ENCODE measurements around the gene ZNF124. TPM values are rescaled to one million over a fixed set of nuclear protein-coding genes. Genes with fewer than 3 reads are reported as not detected.

Gene ZNF124
- total and polyA plus RNA-seq, 2 of the 13 experiments (the other 11 are each of a cell fraction or from before 2014, with no cell fraction given) = 9.7 to 134 TPM

GRCh38 chr1:247112479-247112781 lies 59.4 kb downstream of the ZNF124 start (continued):
- TF ChIP-seq SNRNP70 (IDR thresholded peaks at IDR 0.05; ENCODE audit: low read depth, low read length) (no peak), ZNF709 (CRISPR knock-in tag; IDR thresholded peaks at IDR 0.05) (no peak), ATF7 (IDR thresholded peaks at IDR 0.05) (no peak), ATF7 (CRISPR knock-in tag; IDR thresholded peaks at IDR 0.05) (no peak), FOXP4 (CRISPR knock-in tag; IDR thresholded peaks at IDR 0.05) (0 out of 2 replicates have a peak, but pooled peaks have one; percentile 13), ZNF343 (CRISPR knock-in tag; IDR thresholded peaks at IDR 0.05) (no peak)

GRCh38 chr1:247111700-247112478 lies 59.9 kb downstream of the ZNF124 start:
- WGBS (ENCODE audit: low lambda C conversion rate) = 6% methylated on average over 19 of the region's 78 CpGs
- Histone ChIP-seq H3K36me3 (replicated peaks in 1 of 2; ENCODE audit: control insufficient read depth in 1 of 2, insufficient read depth in 2 of 2, low read length in 2 of 2) (no peaks in the 10 kb centered on the region), H2AFZ (ENCODE audit: low read length) (no peak overlapping the region), H3K4me3 (replicated peaks in 1 of 3; ENCODE audit: insufficient read depth in 1 of 3, low read depth in 2 of 3, low read length in 3 of 3) (peak overlapping the region; percentile 71 to 82 (median 77)), H3K79me2 (ENCODE audit: insufficient read depth, low read length) (peaks cover 4% of the 10 kb centered on the region), H3K9me3 (ENCODE audit: low read length) (no peaks in the 10 kb centered on the region), H4K20me1 (ENCODE audit: insufficient read depth, low read length) (no peaks in the 10 kb centered on the region), H3K27me3 (ENCODE audit: control insufficient read depth in 1 of 2, insufficient read depth in 2 of 2, low read length in 2 of 2) (no peaks in the 10 kb centered on the region), H3K4me2 (ENCODE audit: low read depth, low read length) (peak overlapping the region; percentile 83), H3K27ac (ENCODE audit: extremely low read length, insufficient read depth, low read length) (peak overlapping the region; percentile 85), H3K4me1 (ENCODE audit: insufficient read depth, low read length) (peaks cover 46% of the 10 kb centered on the region), H3K9ac (ENCODE audit: insufficient read depth, low read depth, low read length) (peak overlapping the region; percentile 79)
- CTCF ChIA-PET (ENCODE audit: low intra/inter-chr PET ratio, low total read pairs) = no interaction called here
- intact Hi-C loops (cut with micrococcal nuclease; ENCODE audit: unreplicated experiment) = loop anchor here (5.0 to 10.0 kb wide), 4 partner anchors 105 to 220 kb away; partner anchors contain the start of genes AHCTF1, ZNF496 and ZNF695
- peak; percentile 74 for ATAC-seq
- DNase-seq (ENCODE audit: low spot score) = peak; percentile 31
- in situ Hi-C loops (cut with HindIII; ENCODE audit: extremely low pct_ligation_motif_present, low pct_unique_long_range_greater_than_20kb) = no loop called here
- BruUV-seq (replicated peaks) = TSS peak; percentile 61
- POLR2A ChIA-PET = interaction anchor here (1.0 to 1.3 kb wide), 3 partner anchors 8 to 33 kb away, joined by 3 to 4 read pairs (median 3); partner anchors contain the start of genes ZNF669 and ZNF670
- no peak for FAIRE-seq
- TF ChIP-seq TCF7L2 (IDR thresholded peaks at IDR 0.05; ENCODE audit: low read depth, low read length) = no peak
- peak; percentile 56; the same call in 1 of the 2 replicates for TF ChIP-seq HMGXB3 (CRISPR knock-in tag; IDR thresholded peaks at IDR 0.05; ENCODE audit: borderline replicate concordance)
- TF ChIP-seq SRY (CRISPR knock-in tag; IDR thresholded peaks at IDR 0.05) = peak; percentile 87; the same call in 1 of the 2 replicates
- TF ChIP-seq CREB3 (CRISPR knock-in tag; IDR thresholded peaks at IDR 0.05) = no peak
- TF ChIP-seq RFXAP (CRISPR knock-in tag; IDR thresholded peaks at IDR 0.05; ENCODE audit: borderline replicate concordance) = peak; percentile 21; the same call in 1 of the 2 replicates
- TF ChIP-seq ZNF850 (CRISPR knock-in tag; conservative IDR thresholded peaks at IDR 0.05) = no peak
- peak; percentile 57; the same call in 1 of the 2 replicates for TF ChIP-seq SP4 (CRISPR knock-in tag; IDR thresholded peaks at IDR 0.05)
- peak; percentile 59; the same call in 1 of the 2 replicates for TF ChIP-seq TFDP2 (CRISPR knock-in tag; IDR thresholded peaks at IDR 0.05)

Data from HepG2 (cell line).